ENCODE data around the gene LPP. TPM values are rescaled to one million over a fixed set of nuclear protein-coding genes. Genes with fewer than 3 reads are reported as not detected.

LPP gene
- total RNA-seq, 1 donor = 92.1 TPM

DNA sequence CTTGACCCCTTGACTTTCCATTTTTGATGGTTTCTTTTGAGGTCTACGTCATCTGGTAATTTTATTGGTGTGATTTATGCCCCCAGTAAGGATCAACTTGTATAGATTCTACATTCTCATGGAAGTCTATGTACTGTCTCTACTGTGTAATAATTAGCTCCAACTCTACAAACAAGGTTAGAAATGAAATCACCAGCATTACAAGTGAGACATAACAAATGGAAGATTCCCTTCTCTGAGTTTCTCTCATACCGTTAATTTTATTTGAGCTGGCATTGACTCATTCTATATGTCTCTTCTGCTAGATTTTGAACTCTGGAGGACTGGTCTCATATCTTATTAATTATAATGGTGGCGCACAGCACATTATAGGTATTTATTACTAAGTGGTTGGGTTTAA is 138.9 kb downstream of the LPP start:
- no peak overlapping the region for H3K4me3 ChIP-seq (ENCODE audit: low read depth, low read length)
- DNase-seq (ENCODE audit: low read depth) = no peak
- TF ChIP-seq, protein P1, sequence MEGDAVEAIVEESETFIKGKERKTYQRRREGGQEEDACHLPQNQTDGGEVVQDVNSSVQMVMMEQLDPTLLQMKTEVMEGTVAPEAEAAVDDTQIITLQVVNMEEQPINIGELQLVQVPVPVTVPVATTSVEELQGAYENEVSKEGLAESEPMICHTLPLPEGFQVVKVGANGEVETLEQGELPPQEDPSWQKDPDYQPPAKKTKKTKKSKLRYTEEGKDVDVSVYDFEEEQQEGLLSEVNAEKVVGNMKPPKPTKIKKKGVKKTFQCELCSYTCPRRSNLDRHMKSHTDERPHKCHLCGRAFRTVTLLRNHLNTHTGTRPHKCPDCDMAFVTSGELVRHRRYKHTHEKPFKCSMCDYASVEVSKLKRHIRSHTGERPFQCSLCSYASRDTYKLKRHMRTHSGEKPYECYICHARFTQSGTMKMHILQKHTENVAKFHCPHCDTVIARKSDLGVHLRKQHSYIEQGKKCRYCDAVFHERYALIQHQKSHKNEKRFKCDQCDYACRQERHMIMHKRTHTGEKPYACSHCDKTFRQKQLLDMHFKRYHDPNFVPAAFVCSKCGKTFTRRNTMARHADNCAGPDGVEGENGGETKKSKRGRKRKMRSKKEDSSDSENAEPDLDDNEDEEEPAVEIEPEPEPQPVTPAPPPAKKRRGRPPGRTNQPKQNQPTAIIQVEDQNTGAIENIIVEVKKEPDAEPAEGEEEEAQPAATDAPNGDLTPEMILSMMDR (IDR thresholded peaks at IDR 0.05; ENCODE audit: insufficient read depth, low read length) = no peak

DNA sequence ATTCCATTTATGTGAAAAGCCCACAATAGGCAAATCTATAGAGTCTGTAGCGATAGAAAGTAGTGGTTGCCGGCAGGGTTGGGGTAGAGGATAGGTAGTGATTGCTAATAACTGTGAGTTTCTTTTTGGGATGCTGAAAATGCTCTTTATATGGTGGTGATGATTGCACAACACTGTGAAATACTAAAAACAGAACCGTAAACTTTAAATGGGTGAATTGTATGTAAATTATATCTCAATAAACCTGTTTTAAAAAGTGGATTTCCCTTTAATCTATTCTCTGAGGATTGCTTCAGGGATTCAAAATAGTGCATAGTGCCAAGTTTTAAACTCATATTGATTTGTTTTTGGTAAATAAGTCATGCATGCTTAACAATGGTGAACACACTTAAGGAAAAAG is 140.2 kb downstream of the LPP start:
- peak; percentile 42 for DNase-seq (ENCODE audit: low read depth)
- TF ChIP-seq, protein P1 (IDR thresholded peaks at IDR 0.05; ENCODE audit: insufficient read depth, low read length) = no peak
- H3K4me3 ChIP-seq (ENCODE audit: low read depth, low read length) = no peak overlapping the region

DNA sequence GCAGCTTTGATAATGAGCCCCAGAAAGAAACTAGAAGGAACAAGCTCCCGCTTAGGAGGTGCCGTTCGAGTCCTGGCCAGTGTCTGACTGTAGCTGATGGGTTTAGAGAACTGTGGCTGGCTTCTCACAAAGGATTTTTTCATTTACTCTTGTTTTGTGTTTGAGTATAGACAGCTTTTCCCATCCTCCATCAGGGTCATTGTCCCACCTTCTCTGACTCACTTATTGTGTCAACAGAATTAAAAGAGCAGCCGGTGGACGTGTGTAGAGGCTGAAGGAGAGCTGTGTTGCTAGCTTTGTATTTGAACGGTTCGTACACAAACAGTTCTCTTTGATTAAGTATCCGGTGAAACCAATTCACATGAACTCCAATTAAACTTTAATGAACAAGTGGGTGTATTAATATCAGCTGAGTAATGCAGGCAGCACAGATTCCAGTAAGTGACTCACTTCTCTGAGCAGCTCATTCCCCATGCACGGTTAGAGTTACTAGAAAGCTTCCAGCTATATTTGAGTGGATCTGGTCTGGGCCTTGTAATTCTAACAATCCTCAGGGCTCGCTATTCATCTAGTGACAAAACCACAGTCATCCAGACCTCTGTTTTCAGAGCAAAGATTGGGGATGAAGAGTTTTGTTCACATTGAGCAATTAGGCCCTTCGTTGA is 141.0 kb downstream of the LPP start:
- H3K4me3 ChIP-seq (ENCODE audit: low read depth, low read length) = no peak overlapping the region
- peak; percentile 93 for DNase-seq (ENCODE audit: low read depth)
- TF ChIP-seq, protein P1 (IDR thresholded peaks at IDR 0.05; ENCODE audit: insufficient read depth, low read length) = no peak

DNA sequence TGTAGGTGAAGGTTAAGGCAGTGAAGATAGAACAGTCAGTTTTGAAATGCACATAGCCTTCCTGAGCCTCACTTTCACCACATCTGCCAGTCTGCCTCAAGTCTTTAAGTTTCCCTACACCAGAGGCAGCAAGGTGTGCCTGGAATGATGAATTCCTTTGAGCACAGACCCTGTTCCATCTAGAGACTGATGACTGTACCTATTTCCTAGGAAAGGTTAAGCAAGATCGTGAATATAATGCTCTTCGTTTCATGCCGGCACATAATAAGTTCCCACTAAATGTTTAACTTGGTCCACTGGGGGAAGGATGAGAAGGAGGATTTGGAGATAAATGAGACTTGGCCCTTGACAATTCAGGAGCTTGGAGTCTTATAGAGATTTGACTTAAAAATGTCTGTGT is 141.9 kb downstream of the LPP start:
- TF ChIP-seq, protein P1 (IDR thresholded peaks at IDR 0.05; ENCODE audit: insufficient read depth, low read length) = no peak
- DNase-seq (ENCODE audit: low read depth) = no peak
- H3K4me3 ChIP-seq (ENCODE audit: low read depth, low read length) = no peak overlapping the region

DNA sequence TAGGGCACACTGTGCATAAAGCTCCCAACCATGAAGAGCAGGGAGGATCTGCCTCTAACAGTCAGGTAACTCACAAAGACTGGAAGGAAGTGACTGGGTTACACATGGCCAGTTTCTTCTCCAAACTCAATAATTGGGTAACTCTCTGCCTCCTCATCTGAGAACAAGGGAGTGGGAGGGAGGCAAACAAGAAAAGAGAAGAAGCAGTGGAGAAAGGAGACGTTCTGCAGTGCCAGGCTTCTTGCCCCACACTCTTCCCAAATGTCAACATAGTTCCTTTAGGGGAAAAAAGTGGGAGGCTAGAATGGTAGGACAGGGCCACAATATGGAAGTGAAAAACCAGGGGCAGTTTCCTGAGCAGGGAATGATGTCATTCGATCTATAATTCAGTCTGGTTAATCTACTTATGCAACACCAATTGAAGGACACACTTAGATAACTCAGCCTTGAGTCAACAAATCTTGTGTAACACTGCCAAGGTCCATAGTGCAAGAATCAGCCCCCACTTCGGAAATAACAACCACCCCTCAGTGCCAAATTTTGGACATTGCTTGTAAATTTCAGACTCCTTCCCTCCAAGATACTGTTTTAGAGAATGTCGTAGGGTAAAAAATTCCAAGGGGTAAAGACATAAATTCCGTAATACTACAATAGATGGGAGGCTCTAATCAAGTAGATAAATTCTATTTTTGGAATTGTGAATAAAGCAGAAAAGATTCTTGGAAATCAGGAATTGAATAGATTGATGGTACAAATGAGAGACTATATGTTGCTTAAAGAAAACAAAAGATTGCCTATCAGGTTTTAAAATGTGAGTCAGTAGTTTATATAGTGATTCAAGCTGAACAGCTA is 143.0 kb downstream of the LPP start:
- H3K4me3 ChIP-seq (ENCODE audit: low read depth, low read length) = no peak overlapping the region
- DNase-seq (ENCODE audit: low read depth) = peak; percentile 97
- TF ChIP-seq, protein P1 (IDR thresholded peaks at IDR 0.05; ENCODE audit: insufficient read depth, low read length) = no peak

GRCh38 chr3:188298585-188298984 is 144.6 kb downstream of the LPP start:
- TF ChIP-seq, protein P1 (IDR thresholded peaks at IDR 0.05; ENCODE audit: insufficient read depth, low read length) = no peak
- no peak overlapping the region for H3K4me3 ChIP-seq (ENCODE audit: low read depth, low read length)
- DNase-seq (ENCODE audit: low read depth) = peak; percentile 30

Measured in fibroblast of the aortic adventitia (primary cell).